ENCODE data around the gene C1orf159.

DNA sequence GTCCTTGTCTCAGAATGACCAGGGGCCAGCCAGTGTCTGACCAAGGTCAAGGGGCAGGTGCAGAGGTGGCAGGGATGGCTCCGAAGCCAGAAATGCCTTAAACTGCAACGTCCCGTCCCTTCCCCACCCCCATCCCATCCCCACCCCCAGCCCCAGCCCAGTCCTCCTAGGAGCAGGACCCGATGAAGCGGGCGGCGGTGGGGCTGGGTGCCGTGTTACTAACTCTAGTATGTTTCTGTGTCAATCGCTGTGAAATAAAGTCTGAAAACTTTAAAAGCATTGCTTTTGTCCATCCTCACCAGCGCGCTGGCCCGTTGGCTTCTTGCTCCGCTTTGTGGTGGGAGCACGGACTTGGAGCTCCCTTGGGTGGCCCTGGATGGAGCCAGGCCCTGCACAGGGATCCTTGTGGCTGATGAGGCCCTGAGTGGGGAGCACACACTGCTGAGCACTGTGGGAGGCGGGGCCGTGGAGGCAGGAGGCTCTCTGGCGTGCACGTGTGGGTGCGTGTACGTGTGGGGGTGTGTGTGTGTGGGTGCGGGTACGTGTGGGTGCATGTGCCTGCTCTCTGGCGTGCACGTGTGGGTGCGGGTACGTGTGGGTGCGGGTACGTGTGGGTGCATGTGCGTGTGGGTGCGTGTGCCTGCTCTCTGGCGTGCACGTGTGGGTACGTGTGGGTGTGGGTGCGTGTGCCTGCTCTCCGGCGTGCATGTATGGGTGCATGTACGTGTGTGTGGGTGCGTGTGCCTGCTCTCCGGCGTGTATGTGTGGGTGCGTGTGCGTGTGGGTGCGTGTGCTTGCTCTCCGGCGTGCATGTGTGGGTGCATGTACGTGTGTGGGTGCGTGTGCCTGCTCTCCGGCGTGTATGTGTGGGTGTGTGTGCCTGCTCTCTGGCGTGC lies 59.8 kb downstream of the C1orf159 start:
- TF ChIP-seq, protein P1, sequence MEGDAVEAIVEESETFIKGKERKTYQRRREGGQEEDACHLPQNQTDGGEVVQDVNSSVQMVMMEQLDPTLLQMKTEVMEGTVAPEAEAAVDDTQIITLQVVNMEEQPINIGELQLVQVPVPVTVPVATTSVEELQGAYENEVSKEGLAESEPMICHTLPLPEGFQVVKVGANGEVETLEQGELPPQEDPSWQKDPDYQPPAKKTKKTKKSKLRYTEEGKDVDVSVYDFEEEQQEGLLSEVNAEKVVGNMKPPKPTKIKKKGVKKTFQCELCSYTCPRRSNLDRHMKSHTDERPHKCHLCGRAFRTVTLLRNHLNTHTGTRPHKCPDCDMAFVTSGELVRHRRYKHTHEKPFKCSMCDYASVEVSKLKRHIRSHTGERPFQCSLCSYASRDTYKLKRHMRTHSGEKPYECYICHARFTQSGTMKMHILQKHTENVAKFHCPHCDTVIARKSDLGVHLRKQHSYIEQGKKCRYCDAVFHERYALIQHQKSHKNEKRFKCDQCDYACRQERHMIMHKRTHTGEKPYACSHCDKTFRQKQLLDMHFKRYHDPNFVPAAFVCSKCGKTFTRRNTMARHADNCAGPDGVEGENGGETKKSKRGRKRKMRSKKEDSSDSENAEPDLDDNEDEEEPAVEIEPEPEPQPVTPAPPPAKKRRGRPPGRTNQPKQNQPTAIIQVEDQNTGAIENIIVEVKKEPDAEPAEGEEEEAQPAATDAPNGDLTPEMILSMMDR (IDR thresholded peaks at IDR 0.05; ENCODE audit: control extremely low read depth in 1 of 3, insufficient read depth in 1 of 3, low read depth in 1 of 3, low read length in 3 of 3), result no peak
- no peak for TF ChIP-seq EZH2 (IDR thresholded peaks at IDR 0.05; ENCODE audit: low read depth, low read length, severe bottlenecking)
- no peak for TF ChIP-seq RFX5 (IDR thresholded peaks at IDR 0.05; ENCODE audit: borderline replicate concordance, low read depth, low read length)
- no peak for TF ChIP-seq TAF1 (IDR thresholded peaks at IDR 0.05; ENCODE audit: low read depth, low read length)
- no peak for TF ChIP-seq RNF2 (IDR thresholded peaks at IDR 0.05; ENCODE audit: borderline replicate concordance, low read depth, low read length, missing control alignments, poor library complexity, severe bottlenecking)
- TF ChIP-seq, protein P2, sequence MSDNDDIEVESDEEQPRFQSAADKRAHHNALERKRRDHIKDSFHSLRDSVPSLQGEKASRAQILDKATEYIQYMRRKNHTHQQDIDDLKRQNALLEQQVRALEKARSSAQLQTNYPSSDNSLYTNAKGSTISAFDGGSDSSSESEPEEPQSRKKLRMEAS (IDR thresholded peaks at IDR 0.05), result no peak
- no peak for TF ChIP-seq POU5F1 (IDR thresholded peaks at IDR 0.05; ENCODE audit: low read depth, low read length)
- no peak for TF ChIP-seq POLR2A (IDR thresholded peaks at IDR 0.05; ENCODE audit: control extremely low read depth in 1 of 2, low read depth in 2 of 2, low read length in 2 of 2)
- no peak for TF ChIP-seq RAD21 (IDR thresholded peaks at IDR 0.05 in 1 of 2, conservative IDR thresholded peaks at IDR 0.05 in 1 of 2; ENCODE audit: low read depth in 2 of 2, low read length in 2 of 2)
- TF ChIP-seq RBBP5 (IDR thresholded peaks at IDR 0.05; ENCODE audit: borderline replicate concordance, low read depth, low read length), result no peak
- no peak for TF ChIP-seq KDM5A (IDR thresholded peaks at IDR 0.05; ENCODE audit: low read length)
- no peak for TF ChIP-seq SIRT6 (IDR thresholded peaks at IDR 0.05; ENCODE audit: low read length)

Data from H1 (cell line).